ENCODE data around the gene RCOR2.

The RCOR2 gene

GRCh38 chr11:63907808-63908530, 9.0 kb downstream of the RCOR2 start:
- no peak for DNase-seq (ENCODE audit: low read depth, low spot score)

- no peak for DNase-seq (ENCODE audit: low read depth, low spot score)
These were observed 9.9 kb downstream of the RCOR2 start for GRCh38 chr11:63907063-63907462.

GRCh38 chr11:63906585-63906984, 10.4 kb downstream of the RCOR2 start:
- DNase-seq (ENCODE audit: low read depth, low spot score), result no peak

- DNase-seq (ENCODE audit: low read depth, low spot score), result no peak
These were observed 10.9 kb downstream of the RCOR2 start for GRCh38 chr11:63906087-63906486.

GRCh38 chr11:63905179-63905578, 11.8 kb downstream of the RCOR2 start:
- no peak for DNase-seq (ENCODE audit: low read depth, low spot score)

- no peak for DNase-seq (ENCODE audit: low read depth, low spot score)
These were observed 12.2 kb downstream of the RCOR2 start for GRCh38 chr11:63904743-63905142.

GRCh38 chr11:63903884-63904283, 13.1 kb downstream of the RCOR2 start:
- DNase-seq (ENCODE audit: low read depth, low spot score), result no peak

GRCh38 chr11:63901660-63902059, 15.3 kb downstream of the RCOR2 start:
- no peak for DNase-seq (ENCODE audit: low read depth, low spot score)

GRCh38 chr11:63897459-63898146, 19.4 kb downstream of the RCOR2 start:
- no peak for DNase-seq (ENCODE audit: low read depth, low spot score)

- DNase-seq (ENCODE audit: low read depth, low spot score), result no peak
These were observed 20.9 kb downstream of the RCOR2 start for GRCh38 chr11:63896071-63896470.

GRCh38 chr11:63893355-63893754, 23.6 kb downstream of the RCOR2 start:
- no peak for DNase-seq (ENCODE audit: low read depth, low spot score)

- no peak for DNase-seq (ENCODE audit: low read depth, low spot score)
These were observed 24.7 kb downstream of the RCOR2 start for GRCh38 chr11:63892228-63892627.

- no peak for DNase-seq (ENCODE audit: low read depth, low spot score)
These were observed 26.6 kb downstream of the RCOR2 start for GRCh38 chr11:63890368-63890767.

GRCh38 chr11:63889344-63889743, 27.6 kb downstream of the RCOR2 start:
- DNase-seq (ENCODE audit: low read depth, low spot score), result no peak

- DNase-seq (ENCODE audit: low read depth, low spot score), result no peak
These were observed 28.5 kb downstream of the RCOR2 start for GRCh38 chr11:63888170-63889086.

- DNase-seq (ENCODE audit: low read depth, low spot score), result no peak
These were observed 29.5 kb downstream of the RCOR2 start for GRCh38 chr11:63887386-63887999.

GRCh38 chr11:63884196-63884932, 32.6 kb downstream of the RCOR2 start:
- no peak for DNase-seq (ENCODE audit: low read depth, low spot score)

- DNase-seq (ENCODE audit: low read depth, low spot score), result no peak
These were observed 33.2 kb downstream of the RCOR2 start for GRCh38 chr11:63883791-63884190.

GRCh38 chr11:63882555-63883242, 34.3 kb downstream of the RCOR2 start:
- no peak for DNase-seq (ENCODE audit: low read depth, low spot score)

GRCh38 chr11:63880403-63880790, 36.6 kb downstream of the RCOR2 start:
- DNase-seq (ENCODE audit: low read depth, low spot score), result no peak

All from iPS DF 19.7 (cell line).